Measurements from ENCODE around the gene ACACA.

ACACA gene

DNA sequence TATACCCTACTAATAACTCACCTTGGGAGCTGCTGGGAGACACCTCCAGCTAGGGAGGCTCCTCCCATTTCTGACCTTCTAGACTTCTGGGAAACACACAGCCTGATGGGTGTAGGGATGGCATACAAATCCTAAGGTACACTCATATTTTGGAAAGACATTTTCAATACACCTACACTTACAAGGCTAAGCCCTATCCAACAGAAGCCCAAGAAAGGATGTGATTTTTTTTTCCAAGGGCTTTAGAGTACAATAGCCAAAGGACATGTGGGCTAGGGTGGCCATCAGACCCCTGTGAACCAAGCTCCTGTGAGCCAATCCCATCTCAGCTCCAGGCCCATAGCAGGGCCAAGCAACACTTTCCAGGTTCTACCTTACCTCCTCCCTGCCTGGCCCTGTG lies 313.9 kb downstream of the ACACA start:
- Mint-ChIP-seq H3K36me3 (peaks cover 34% of the 10 kb centered on the region), H3K9me3 (no peaks in the 10 kb centered on the region), H3K4me3 (no peak overlapping the region), H3K27me3 (no peaks in the 10 kb centered on the region), H3K27ac (no peak overlapping the region), H3K4me1 (peaks cover 42% of the 10 kb centered on the region)
- DNase-seq = no peak
- CTCF ChIA-PET = no interaction called here

- H3K27ac Mint-ChIP-seq = no peak overlapping the region
- no peaks in the 10 kb centered on the region for H3K9me3 Mint-ChIP-seq
- CTCF ChIA-PET = no interaction called here
- no peak overlapping the region for H3K4me3 Mint-ChIP-seq
- no peak for DNase-seq
- H3K4me1 Mint-ChIP-seq = peaks cover 48% of the 10 kb centered on the region
- H3K36me3 Mint-ChIP-seq = peaks cover 35% of the 10 kb centered on the region
- H3K27me3 Mint-ChIP-seq = no peaks in the 10 kb centered on the region
Measured at GRCh38 chr17:37092071-37092470, 314.6 kb downstream of the ACACA start.

GRCh38 chr17:37090941-37091340 lies 315.7 kb downstream of the ACACA start:
- Mint-ChIP-seq H3K4me1 (peaks cover 49% of the 10 kb centered on the region), H3K36me3 (peaks cover 30% of the 10 kb centered on the region), H3K9me3 (no peaks in the 10 kb centered on the region), H3K27ac (peak overlapping the region; percentile 93), H3K4me3 (no peak overlapping the region), H3K27me3 (no peaks in the 10 kb centered on the region)
- DNase-seq = no peak
- CTCF ChIA-PET = no interaction called here

GRCh38 chr17:37089956-37090355 lies 316.7 kb downstream of the ACACA start:
- peaks cover 50% of the 10 kb centered on the region for H3K4me1 Mint-ChIP-seq
- H3K27ac Mint-ChIP-seq = peak overlapping the region; percentile 93
- H3K9me3 Mint-ChIP-seq = no peaks in the 10 kb centered on the region
- peaks cover 31% of the 10 kb centered on the region for H3K36me3 Mint-ChIP-seq
- H3K27me3 Mint-ChIP-seq = no peaks in the 10 kb centered on the region
- DNase-seq = peak; percentile 71
- H3K4me3 Mint-ChIP-seq = peak overlapping the region; percentile 6
- CTCF ChIA-PET = interaction anchor here (1.1 kb wide), 1 partner anchor 23 kb away, joined by 3 read pairs; no protein-coding TSS in a partner anchor

DNA sequence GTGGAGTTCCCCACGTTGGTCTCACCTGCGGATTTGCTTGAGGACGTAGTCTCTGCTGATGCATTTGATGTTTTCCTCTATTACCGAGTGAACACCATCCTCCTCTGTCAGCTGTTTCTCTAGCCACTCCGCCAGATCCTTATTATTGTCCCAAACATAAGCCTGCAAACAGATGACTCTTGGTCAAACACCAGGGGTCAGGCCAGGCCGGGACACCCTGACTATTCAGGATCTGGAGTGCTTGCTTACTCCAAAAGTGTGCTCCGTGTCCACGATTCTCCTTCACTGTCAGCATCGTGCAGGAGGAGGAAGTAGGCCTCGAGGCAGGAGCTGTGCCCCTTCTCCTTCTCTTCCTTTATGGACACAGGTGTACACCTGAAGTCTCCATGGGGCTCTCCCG lies 317.7 kb downstream of the ACACA start:
- CTCF ChIA-PET = interaction anchor here (0.9 to 1.7 kb wide), 2 partner anchors 42 to 151 kb away, joined by 3 to 5 read pairs; no protein-coding TSS in a partner anchor
- peaks cover 32% of the 10 kb centered on the region for H3K36me3 Mint-ChIP-seq
- no peak for DNase-seq
- H3K4me3 Mint-ChIP-seq = no peak overlapping the region
- no peaks in the 10 kb centered on the region for H3K27me3 Mint-ChIP-seq
- H3K9me3 Mint-ChIP-seq = no peaks in the 10 kb centered on the region
- H3K4me1 Mint-ChIP-seq = peaks cover 50% of the 10 kb centered on the region
- peak overlapping the region; percentile 93 for H3K27ac Mint-ChIP-seq

DNA sequence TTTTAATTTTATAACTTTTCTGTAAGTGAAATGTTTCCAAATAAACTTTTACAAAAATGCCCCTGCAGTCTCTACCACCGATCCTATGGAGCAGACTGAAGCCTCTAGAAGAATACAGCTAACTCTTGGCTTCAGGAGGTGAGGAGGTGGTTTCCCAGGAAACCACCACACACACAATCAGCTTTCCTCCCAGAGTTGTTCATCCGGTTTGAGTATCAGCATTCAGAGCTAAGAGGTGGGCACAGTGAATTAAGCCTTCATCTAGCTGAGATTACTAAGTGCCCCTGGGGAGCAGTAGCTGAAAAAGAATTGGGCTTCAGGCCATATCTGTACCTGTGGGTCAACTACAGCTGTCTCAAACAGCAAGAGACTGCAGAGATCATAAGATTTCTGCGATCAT lies 318.2 kb downstream of the ACACA start:
- H3K36me3 Mint-ChIP-seq = peaks cover 32% of the 10 kb centered on the region
- peak; percentile 40 for DNase-seq
- H3K4me1 Mint-ChIP-seq = peaks cover 50% of the 10 kb centered on the region
- no peaks in the 10 kb centered on the region for H3K27me3 Mint-ChIP-seq
- peak overlapping the region; percentile 46 for H3K27ac Mint-ChIP-seq
- CTCF ChIA-PET = interaction anchor here (0.9 to 1.7 kb wide), 2 partner anchors 41 to 152 kb away, joined by 3 to 5 read pairs; no protein-coding TSS in a partner anchor
- H3K9me3 Mint-ChIP-seq = no peaks in the 10 kb centered on the region
- H3K4me3 Mint-ChIP-seq = no peak overlapping the region

DNA sequence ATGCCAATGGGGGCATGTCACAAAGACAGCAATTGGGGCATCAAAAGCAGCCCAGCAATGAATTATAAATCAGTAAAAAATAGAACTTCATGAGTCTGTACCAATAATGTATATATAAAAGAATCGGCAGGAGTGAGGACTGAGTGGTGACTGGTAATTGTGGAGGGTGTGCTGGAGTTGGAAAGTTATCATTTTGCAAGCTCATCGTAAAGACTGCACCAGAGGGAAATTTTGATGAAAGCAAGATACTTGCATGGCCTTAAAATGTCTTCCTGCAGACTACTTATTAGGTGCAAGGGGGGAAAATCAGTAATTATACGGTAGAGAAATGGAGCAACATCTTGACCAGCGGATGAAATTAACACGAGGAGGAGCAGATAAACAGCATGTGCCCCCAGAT lies 319.0 kb downstream of the ACACA start:
- DNase-seq = no peak
- CTCF ChIA-PET = interaction anchor here (1.7 kb wide), 1 partner anchor 152 kb away, joined by 5 read pairs; no protein-coding TSS in a partner anchor
- no peak overlapping the region for H3K27ac Mint-ChIP-seq
- no peaks in the 10 kb centered on the region for H3K27me3 Mint-ChIP-seq
- peaks cover 28% of the 10 kb centered on the region for H3K36me3 Mint-ChIP-seq
- H3K9me3 Mint-ChIP-seq = no peaks in the 10 kb centered on the region
- H3K4me3 Mint-ChIP-seq = no peak overlapping the region
- peaks cover 50% of the 10 kb centered on the region for H3K4me1 Mint-ChIP-seq

DNA sequence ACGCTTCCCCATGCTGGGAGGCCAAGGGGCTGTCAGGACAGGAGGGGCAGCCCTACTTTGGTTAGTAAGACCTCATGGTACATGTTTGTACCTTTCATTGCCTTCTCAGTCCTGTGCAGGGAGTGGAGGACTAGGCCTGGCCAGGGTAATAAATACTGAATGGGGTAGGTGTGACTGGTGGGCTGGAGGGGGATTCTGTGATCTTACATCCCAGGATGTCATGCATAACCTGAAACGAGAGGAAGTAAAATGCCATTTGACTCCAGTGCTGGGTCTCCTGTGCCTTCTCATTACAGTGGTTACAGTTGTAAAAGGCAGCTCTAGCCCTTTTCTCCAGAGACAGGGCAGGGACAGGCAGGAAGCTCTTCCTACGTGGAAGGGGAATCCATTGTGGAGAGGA lies 319.7 kb downstream of the ACACA start:
- Mint-ChIP-seq H3K36me3 (peaks cover 28% of the 10 kb centered on the region), H3K27ac (no peak overlapping the region)

GRCh38 chr17:37086334-37086733 lies 320.3 kb downstream of the ACACA start:
- CTCF ChIA-PET = no interaction called here
- peaks cover 43% of the 10 kb centered on the region for H3K4me1 Mint-ChIP-seq
- no peak for DNase-seq
- no peak overlapping the region for H3K27ac Mint-ChIP-seq
- no peaks in the 10 kb centered on the region for H3K27me3 Mint-ChIP-seq
- peaks cover 28% of the 10 kb centered on the region for H3K36me3 Mint-ChIP-seq
- no peaks in the 10 kb centered on the region for H3K9me3 Mint-ChIP-seq
- no peak overlapping the region for H3K4me3 Mint-ChIP-seq

More for the DNA sequence above, 319.7 kb downstream of the ACACA start:
- H3K4me3 Mint-ChIP-seq = no peak overlapping the region
- DNase-seq = no peak
- H3K9me3 Mint-ChIP-seq = no peaks in the 10 kb centered on the region
- peaks cover 47% of the 10 kb centered on the region for H3K4me1 Mint-ChIP-seq
- CTCF ChIA-PET = no interaction called here
- no peaks in the 10 kb centered on the region for H3K27me3 Mint-ChIP-seq

DNA sequence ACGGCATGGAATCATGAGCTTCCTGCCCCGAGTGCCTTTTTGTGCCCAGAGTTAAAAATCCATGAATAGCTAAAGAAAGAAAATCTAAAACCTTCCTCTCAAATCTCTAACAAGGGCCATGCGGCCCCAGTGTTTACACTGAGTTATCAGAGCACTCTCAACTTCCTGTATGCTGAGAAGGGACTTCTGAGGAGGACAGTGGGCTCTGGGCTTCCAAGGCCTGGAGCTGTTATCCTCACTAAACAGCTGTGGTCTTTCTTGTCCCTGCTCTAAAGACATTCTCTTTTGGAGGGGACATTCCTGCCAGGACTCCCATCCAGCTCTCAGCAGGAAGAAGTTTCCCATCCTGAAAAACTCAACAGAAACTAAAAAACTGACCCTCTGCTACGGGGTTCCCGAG lies 322.3 kb downstream of the ACACA start:
- Mint-ChIP-seq H3K27me3 (no peaks in the 10 kb centered on the region), H3K9me3 (no peaks in the 10 kb centered on the region), H3K4me3 (no peak overlapping the region), H3K27ac (no peak overlapping the region), H3K4me1 (peaks cover 24% of the 10 kb centered on the region), H3K36me3 (peaks cover 23% of the 10 kb centered on the region)
- no peak for DNase-seq
- CTCF ChIA-PET = interaction anchor here (0.8 kb wide), 1 partner anchor 37 kb away, joined by 3 read pairs; no protein-coding TSS in a partner anchor

DNA sequence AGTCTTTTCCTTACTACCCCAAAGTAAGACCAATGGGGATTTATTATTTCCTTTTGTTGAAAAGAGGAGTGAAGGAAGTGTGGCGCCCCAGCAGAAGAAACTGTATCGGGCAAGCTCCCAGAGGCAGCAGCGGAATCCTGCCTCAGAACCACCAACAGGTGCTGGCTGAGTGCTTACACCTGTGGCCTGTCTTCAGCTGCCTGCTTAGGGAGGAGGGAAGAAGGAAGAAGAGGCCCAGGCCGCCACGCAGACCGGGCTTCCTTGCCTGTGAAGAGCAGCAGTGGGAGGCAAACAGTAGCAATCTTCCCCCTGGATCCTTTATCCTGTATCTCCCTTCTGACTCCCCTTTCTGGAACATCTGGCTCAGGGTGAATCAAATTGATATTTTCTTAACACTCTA lies 323.2 kb downstream of the ACACA start:
- DNase-seq = no peak
- Mint-ChIP-seq H3K4me1 (peaks cover 15% of the 10 kb centered on the region), H3K9me3 (no peaks in the 10 kb centered on the region), H3K27me3 (no peaks in the 10 kb centered on the region), H3K4me3 (no peak overlapping the region), H3K36me3 (peaks cover 23% of the 10 kb centered on the region), H3K27ac (no peak overlapping the region)
- CTCF ChIA-PET = no interaction called here

- Mint-ChIP-seq H3K27me3 (no peaks in the 10 kb centered on the region), H3K4me3 (no peak overlapping the region), H3K27ac (no peak overlapping the region), H3K9me3 (no peaks in the 10 kb centered on the region), H3K36me3 (peaks cover 22% of the 10 kb centered on the region), H3K4me1 (peaks cover 10% of the 10 kb centered on the region)
- CTCF ChIA-PET = interaction anchor here (1.1 kb wide), 1 partner anchor 35 kb away, joined by 4 read pairs; no protein-coding TSS in a partner anchor
- DNase-seq = no peak
Measured at GRCh38 chr17:37082985-37083384, 323.7 kb downstream of the ACACA start.

DNA sequence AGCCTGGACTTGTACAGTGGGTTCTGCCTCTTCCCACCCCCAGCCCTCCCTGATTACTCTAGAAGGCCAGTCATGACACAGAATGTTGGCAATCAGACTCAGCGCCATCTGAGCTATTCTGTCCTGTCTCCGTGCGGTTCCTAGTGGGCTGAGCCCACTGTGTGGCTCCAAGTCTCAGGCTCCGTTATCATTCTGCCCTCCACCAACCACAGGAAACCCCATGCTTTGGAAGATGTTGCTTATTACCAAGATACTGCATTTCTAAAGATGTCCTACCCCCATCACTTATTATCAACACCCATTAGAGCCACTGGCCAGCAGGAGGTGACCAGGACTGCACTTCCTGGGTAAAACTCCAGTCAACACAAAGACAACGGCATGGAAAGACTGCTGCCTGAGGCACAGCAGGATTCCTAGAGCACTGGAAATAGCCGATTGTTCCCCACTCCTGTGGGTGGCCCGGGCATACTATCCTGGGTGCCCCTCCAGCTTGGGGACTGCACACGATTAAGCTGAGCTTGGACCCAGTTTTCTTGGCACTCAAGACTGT lies 324.2 kb downstream of the ACACA start:
- no peaks in the 10 kb centered on the region for H3K9me3 Mint-ChIP-seq

GRCh38 chr17:37081287-37081686 lies 325.3 kb downstream of the ACACA start:
- H3K36me3 Mint-ChIP-seq = peaks cover 10% of the 10 kb centered on the region
- no peaks in the 10 kb centered on the region for H3K9me3 Mint-ChIP-seq
- H3K4me3 Mint-ChIP-seq = no peak overlapping the region
- no peaks in the 10 kb centered on the region for H3K27me3 Mint-ChIP-seq
- DNase-seq = no peak
- CTCF ChIA-PET = no interaction called here
- H3K27ac Mint-ChIP-seq = no peak overlapping the region
- H3K4me1 Mint-ChIP-seq = peaks cover 2% of the 10 kb centered on the region

More for the DNA sequence above, 324.2 kb downstream of the ACACA start:
- Mint-ChIP-seq H3K4me1 (peaks cover 4% of the 10 kb centered on the region), H3K27me3 (no peaks in the 10 kb centered on the region), H3K4me3 (no peak overlapping the region), H3K27ac (no peak overlapping the region), H3K36me3 (peaks cover 16% of the 10 kb centered on the region)
- no peak for DNase-seq
- CTCF ChIA-PET = interaction anchor here (1.1 kb wide), 1 partner anchor 34 kb away, joined by 4 read pairs; no protein-coding TSS in a partner anchor

- no peaks in the 10 kb centered on the region for H3K36me3 Mint-ChIP-seq
- CTCF ChIA-PET = no interaction called here
- no peaks in the 10 kb centered on the region for H3K27me3 Mint-ChIP-seq
- H3K4me3 Mint-ChIP-seq = no peak overlapping the region
- no peak for DNase-seq
- no peaks in the 10 kb centered on the region for H3K9me3 Mint-ChIP-seq
- H3K4me1 Mint-ChIP-seq = no peaks in the 10 kb centered on the region
- no peak overlapping the region for H3K27ac Mint-ChIP-seq
Measured at GRCh38 chr17:37079735-37080134, 326.9 kb downstream of the ACACA start.
